Stimulated activated CD4-positive, alpha-beta T cell treated with anti-CD3 and anti-CD28 coated beads, Interleukin-4, amount 100 ng/mL, for 48 hours (primary cell): ENCODE measurements around the gene FHIT.
A peak's percentile ranks its signal among the peaks of the same experiment; 100 is the strongest.

Source experiments
- DNase-seq, 2 donors: peaks; one replicate each; pipeline ENCODE4 v3.0.0-alpha.2; 2020; ENCODE audit warnings: low read depth in 2 of 2

Gene FHIT

DNA sequence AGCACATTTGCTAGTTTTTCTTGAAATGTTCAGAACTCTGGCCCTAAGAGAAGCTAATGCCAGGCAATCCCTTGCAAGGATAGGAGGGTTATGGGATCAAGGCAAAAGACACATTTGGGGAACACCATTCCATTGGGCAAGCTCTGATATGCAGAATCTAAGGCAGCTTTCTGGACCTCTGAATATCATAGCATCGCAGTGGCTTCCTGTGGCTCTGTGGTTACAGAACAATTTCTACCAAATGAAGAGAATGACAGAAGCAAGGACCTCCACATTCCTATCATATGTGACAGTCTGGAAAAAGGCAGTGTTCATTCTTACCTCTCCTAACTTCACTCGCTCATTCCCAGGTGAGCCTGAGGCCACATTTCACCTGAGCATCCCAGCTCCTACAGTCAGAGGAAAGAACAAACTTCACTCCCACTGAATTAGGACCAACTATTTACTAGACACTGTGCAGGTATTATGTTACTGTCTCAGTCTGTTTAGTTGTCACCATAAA is 1365.3 kb downstream of the FHIT start:
- no peak for DNase-seq

DNA sequence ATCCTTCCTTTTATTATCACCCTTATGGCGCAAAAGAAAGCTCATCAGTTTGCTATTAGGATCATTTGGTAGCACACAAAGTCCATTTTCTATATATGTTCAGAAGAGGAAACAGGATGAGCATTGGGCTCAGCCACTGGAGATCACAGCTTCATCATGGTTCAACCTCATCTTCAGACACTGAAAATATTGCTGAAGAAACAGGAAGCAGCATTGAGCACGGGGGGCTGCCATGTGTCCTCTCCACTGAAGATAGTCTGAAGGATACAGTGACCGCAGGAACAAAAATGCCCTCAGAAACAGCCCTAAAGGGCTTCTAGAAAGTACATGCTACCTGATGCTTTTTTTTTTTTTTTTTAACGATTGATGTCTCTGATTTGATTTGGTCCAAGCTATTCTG is 1366.2 kb downstream of the FHIT start:
- DNase-seq: no peak

DNA sequence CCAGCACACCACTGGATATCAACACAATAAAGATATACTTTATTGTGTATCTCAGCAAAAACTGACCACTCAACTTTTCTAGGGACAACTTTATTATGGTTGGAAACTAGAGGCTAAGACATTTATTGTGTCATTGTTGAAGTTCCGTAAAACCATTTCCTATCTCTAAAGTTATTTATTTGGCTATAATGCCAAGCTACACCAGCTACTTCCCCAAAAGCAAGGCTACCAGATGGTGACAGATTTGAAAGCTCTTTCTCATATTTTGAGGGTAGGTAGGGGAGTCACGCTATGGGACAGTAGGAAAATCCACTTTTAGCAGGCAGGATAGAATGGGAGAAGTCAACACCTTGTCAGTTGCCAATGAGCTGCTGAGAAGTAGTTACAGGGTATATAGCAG is 1366.8 kb downstream of the FHIT start:
- no peak for DNase-seq

DNA sequence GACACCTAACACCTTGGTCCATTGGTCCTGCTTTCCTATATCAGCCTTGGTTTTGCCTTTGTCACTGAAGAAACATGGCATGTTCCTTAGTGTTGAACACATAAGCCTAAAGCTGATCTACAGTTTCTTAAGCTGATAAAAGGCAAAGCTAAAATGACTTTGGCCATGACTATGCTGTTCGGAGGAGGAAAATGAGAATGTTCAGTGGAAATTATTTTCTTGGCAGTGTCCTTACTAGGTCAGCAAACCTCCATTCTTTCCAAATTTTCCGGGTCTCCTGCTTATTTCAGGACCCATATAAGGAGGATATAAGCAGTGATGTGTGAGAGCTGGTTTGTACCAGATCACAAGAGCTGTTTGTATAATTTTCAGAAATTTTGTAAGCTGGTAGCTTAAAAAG is 1368.5 kb downstream of the FHIT start:
- no peak for DNase-seq

DNA sequence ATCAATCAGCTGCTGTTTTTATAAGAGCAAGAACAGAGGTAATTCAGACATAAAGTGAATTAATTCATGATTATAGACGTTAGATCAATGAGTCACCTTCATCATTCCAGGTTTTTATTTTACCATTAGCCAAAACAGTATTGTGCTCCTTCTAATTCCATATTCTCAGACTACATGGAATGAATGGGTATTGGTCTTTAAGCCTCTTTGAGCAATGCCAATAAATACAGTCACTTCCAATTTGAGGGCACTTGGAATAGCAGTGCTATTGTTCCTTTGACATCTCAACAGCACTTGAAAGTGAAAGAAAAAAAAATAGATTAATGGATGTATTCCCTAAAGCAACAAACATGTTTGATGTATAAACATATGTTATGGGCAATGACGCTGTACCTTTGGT is 1370.5 kb downstream of the FHIT start:
- DNase-seq: no peak

DNA sequence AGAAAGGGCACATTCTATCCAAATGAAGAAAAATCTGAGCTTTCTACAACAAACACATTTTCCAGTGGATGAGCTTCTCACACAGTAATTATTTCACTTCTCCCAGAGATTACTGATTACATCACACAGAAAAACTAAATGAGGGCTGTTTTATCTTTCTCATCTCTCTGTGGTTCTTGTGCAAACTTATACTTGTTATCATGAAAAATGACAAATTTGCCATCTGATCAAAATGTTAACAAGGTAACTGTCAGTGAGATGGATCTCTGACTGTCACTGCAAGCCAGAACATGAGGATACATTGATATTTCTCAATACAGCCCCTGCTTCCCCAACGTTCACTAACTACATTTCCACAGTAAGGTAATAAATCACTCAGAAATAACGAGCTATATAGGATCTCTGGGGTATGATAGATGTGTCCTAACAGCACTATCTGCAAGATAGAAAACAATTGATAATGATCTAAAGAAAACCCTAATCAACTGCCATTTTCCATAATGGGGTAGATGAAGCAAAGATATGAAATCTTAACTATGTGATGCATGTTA is 1372.1 kb downstream of the FHIT start:
- DNase-seq: no peak

DNA sequence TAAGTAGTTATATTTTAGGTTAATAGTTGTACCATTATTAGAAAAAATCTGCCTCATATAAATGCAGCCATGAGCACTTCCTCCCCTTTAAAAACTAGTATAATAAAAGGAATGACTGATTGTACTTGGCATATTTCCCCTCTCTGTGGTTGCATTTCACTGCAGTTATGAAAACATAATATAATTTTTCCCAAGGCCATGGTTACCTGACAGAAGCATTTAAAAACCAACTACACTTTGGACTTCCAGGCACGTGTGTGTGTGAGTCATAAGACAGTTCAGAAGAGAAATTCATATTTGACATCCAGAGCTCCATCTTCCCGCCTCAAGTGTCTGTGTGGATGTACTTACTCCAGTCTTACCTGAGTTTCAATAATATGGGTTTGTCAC is 1373.2 kb downstream of the FHIT start:
- no peak for DNase-seq

DNA sequence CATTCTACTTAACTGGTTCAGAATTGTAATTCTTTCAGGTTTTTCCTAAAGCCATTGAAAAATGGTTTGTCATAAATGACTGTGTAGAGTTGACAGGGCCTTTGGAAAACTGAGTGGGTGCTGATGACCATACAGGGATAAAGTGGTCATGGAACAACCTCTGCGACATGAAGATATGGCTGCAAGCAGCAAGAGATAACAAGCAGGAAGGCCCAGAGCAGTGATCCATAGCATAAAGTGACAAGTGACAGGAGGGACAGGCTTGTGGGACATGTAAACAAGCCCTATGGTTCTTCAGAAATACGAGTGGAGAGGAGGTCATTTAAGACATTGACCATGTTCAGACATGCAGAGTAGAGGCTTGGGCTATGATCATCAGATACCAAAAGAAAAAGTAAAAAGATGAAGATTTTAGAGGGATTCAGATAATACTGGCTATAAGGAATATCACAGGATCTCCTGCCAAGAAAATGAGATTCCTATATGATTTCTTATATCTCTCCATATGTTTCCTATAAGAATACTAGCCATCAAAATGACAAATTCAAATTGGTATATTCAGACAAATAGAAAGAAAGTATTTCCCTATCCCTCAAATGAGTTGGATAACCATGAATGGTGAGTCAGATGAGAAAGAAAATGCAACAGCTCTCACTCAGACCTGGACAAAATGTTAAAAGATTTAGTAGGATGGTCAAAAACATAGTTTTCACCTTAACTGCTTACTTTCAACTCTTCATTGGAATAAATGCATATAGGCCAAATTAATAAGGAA is 1373.8 kb downstream of the FHIT start:
- DNase-seq: no peak

DNA sequence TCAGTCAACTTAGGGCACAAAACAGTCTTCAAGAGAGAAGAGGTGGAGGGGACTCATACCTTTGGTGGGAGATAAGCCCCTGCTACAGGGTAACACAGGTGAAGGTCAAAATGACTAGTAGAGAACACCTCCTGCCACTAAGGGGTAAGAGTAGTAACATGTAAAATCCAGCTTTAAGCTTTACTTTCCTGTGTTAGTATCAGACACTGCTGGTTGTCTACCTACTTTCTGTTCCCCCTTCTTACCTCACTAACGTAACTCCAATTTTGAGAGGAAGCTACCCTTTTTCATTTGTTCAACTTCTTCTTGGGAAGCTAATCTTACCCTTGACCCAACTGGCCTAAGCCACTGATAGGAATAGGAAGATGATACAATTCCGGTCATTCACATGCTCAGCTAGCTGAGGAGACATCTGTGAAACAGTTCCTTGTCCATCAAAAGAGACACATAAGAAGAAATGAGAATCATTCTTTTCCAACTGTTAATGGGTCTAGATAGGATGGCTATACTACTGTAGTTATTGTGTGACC is 1374.7 kb downstream of the FHIT start:
- no peak for DNase-seq

DNA sequence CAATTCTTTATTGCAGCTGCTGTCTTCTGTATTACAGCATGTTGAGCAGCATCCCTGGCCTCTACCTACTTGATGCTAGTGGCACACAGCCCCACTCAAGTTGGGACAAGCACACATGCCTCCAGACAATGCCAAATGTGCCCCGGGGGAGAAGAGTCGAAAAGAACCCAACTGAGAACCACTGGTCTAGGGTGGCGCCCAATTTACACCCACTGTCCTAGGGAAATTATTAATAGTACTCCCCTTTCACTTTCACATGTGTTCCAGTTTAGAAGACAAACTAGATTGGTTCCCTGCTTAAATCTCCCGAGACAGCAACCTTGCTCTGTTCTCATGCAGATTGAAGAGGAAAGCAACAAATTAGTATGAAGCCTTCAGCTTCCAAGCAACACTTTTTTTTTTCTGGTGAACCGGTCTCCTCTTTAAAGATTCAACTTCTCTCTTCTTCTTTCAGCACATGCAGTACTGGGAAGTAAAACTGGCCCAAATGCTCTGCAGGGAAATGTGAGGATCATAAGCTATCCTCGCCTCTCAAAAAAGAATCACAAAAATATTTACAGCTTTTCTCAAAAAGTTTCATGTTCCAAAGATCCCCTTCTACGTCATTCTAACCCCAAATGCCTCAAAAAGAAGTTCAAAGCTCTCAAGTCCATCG is 1377.5 kb downstream of the FHIT start:
- DNase-seq: no peak

DNA sequence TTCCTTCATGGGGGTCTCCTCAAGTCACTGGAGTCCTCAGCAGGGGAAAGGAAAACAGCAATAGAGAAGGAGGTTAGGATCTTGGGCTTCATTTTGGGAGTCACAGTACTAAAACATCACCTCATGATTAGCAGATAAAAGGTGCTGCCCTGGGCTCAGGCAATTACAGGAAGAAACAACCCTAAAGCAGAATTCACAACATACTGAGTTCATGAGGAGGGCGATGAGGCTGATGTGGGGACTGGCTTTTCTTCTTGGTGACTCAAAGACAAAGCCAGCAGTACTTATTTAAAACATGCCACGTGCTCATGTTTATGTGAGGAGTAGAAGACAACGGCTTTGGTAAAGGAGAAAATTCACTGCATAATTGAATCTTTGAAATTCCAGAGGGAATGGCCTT is 1379.1 kb downstream of the FHIT start:
- no peak for DNase-seq

DNA sequence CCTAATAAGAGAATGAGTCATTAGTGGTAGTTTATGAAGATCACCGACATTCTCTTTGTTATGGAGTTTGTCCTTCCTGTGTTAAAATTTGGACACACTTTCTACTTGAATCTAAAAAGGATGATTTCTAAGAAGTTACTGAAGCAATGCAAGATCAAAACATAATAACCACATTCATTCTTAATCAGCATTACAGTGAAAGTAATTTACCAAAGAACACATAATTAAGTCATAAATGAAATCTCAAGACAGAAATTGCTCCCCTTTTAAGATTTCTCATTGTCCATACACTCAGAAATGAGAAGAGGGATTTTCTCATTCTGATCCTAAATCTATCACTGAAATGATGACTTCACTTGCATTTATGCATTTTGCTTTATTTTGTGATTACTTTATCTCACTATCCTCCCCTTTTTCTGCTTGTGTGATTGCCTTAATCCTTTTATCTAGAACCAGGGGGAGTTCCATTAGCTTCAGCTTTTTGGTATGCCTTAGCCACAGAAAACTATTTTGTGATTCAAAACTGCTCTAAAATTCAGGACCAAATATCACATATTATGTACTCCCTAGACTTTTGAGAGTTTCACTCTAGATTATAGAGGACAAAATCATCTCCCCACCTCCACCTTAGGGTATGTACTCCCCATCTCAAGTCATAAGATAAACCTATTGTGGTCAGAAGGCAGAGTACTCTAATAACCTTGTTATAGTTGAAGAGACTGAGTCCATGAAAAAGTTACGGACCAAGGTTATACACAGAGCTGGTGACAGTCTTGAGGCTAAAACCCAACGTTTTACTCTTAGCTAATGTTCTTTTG is 1383.9 kb downstream of the FHIT start:
- no peak for DNase-seq

DNA sequence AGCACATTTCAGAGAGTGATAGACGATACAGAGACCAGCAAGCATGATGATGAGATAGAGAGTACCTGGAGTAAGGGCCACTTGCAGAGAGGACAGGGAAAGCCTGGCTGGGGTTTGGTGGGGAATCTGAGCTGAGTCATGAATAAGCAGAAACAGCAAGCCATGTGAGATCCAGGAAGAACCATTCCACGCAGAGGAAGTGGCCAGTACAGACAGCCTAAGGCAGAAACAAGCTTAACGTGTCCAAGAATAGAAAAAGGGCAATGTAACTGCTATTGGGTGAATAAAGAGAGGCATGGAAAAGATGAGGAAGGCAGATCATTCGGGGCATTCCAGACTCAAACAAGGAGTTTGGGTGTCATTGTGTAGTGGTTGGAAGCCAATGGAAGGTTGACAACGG is 1385.2 kb downstream of the FHIT start:
- no peak for DNase-seq

DNA sequence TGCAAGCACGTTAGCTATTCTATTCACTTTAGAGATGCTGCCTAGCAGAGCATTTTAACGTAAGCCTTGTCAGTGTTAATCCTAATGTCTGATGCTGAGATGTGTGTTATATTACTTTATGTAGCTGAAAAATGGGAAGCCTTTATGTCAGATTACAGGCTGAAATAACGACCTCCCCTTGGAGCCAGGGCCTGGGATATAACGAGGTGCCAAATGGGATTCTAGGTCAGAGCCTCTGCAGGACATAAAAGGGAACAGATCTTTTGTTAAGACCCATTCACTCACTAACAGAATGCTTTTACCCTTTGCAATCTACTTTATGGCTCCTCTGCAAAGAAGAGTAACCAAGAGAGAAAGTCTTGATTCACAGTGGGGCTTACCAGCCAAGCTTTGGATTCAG is 1385.9 kb downstream of the FHIT start:
- no peak for DNase-seq

DNA sequence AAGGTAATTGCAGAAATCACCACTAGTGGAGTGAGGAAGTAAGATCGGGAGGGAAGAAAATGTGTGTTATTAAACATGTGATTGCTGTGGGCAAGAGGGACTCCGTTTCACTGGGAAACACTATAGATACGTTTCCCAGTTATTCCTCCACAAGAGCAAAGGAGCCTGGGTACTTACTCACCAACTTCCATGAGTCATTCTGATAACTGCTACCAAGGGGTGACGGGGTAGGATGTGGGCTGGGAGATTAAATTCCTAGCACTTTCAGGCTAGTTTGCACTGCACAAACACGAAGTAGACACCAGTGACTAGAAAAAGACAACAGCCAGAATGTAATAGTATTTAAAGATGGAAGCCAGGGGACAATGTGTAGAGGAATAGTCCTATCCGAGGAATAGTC is 1388.6 kb downstream of the FHIT start:
- no peak for DNase-seq

DNA sequence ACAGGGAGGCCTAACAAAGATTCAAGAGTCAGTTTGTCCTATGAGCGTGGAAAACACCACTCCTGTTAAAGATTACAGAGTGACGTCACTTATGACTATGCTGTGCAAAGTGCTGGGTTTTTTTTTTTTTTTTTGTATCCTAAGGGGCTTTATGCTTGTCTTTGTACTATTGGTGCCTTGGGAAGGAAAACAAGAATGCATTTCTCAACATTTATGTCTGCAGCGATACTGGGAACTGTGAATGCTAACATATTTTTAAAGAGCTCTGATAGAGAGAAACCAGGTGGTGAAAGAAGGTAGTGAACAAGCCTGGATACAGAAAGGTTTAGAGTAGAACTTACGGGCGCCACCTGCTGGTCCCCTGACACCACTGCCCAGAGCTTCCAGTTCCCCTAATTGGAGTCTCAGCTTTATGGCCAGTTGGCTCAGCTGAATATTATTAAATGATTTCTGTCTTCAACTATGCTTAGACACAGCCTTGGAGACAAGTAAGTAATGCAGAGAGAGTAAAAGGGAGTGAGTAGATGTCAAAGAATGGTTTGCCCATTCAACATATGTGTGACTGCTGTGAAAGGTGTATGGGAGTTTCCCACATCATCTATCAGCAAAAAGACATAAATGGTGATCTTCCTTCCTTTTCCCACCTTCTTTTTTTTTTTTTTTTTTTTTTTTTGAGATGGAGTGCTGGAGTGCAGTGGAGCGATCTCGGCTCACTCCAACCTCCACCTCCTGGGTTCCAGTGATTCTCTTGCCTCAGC is 1393.5 kb downstream of the FHIT start:
- DNase-seq: peak; percentile 73 to 74

DNA sequence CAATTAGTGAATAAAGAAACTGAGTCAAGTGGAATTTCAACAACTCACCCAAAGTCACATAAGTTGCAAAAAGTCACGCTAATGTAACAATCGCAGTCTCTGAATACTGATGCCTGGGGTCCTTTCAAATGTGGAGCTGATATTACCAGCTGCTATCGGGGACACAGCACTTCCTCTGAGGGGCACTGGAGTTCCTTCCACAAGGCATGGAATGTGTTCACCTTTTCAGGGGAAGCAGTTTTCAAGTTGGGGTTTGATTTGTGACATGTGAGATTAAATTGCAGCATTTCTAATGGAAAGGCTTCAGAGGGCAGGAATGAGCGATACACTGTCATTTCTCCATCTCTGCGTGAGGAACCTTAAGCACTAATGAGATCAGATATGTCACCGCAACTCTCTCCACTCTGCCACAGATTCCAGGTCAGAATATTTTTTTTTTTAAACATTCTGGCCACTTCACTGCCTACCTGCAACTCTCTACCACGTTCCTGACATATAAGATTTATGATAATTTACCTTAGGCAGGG is 1394.3 kb downstream of the FHIT start:
- no peak for DNase-seq

DNA sequence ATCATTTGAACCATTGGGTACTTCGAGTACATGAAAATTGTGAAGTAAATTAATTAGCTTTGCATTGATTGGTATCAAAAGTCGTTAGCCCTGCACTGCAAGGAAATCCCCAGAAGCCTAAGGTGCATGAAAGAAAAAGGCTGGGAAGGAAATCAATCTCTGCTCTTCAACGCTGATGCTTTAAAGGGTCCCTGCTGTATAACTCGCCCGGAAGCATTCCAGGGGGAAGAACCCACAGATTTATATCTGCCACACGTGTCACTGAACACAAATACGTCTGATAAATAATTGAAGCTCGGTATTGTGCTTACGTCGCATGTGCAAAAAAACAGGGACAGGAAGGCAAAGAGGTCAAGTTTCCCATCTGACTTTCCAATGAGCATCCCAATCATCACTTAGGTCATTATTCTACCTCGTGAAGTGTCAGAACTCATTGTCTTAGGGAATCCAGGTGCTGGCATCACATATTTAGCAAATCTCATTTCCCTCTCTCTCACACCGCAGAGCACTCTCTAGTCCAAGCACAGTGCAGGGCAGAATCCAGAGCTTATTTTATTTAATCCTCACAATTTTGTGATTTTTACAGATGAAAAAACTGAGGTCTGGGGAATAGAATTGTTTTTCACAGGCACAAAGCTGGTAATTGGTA is 1397.1 kb downstream of the FHIT start:
- DNase-seq: no peak

DNA sequence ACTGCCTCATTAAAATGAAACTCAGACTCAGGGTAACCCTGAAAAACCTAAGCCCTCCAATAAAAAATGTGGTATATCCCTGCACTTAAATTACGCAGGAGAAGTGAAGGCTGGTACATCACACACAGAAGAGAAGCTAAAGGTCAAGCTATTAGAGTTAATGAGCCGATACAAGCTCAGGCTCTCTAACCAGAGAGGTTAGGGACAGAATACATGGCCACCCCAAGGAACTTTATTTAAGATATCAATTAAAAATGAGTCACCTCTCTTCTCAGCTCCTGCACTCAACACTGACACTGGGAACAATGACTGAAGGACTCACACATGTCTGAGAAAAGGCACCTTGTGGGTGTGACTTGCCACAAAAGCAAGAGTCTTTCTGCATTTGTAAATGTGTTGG is 1400.8 kb downstream of the FHIT start:
- DNase-seq: no peak

DNA sequence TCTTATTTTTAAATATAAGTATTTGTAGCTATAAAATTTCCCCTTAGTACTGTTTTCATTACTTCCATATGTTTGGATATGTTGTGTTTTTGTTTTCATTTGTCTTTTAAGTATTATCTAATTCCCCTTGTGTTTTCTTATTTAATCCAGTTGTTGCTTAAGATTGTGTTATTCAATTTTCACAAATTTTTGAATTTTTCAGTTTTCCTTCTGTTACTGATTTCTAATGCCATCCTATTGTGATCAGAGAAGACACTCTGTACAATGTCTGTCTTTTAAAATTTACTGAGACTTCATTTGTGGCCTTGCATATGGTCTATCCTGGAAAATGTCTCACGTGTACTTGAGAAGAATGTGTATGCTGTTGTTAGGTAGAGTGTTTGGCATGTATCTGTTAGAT is 1405.9 kb downstream of the FHIT start:
- no peak for DNase-seq

DNA sequence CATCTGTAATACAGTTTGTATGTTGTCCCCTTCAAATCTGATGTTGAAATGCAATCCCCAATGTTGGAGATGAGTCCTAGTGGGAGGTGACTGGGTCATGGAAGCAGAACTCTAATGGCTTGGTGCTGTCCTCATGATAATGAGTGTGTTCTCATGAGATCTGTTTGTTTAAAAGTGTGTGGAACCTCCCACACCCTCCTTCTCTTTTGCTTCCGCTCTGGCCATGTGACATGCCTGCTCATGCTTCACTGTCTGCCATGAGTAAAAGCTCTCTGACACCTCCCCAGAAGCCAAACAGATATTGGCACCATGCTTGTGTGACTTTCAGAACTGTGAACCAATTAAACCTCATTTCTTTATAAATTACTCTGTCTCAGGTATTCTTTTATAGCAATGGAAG is 1407.4 kb downstream of the FHIT start:
- DNase-seq: no peak
